ENCODE results near the gene AGBL2.

The AGBL2 gene

GRCh38 chr11:47628026-47628425 lies 87.1 kb downstream of the AGBL2 start:
- DNase-seq (ENCODE audit: low read depth), result no peak

- DNase-seq (ENCODE audit: low read depth), result no peak
Measured at GRCh38 chr11:47626234-47626633, 88.9 kb downstream of the AGBL2 start.

GRCh38 chr11:47620836-47621378 lies 94.3 kb downstream of the AGBL2 start:
- no peak for DNase-seq (ENCODE audit: low read depth)

- DNase-seq (ENCODE audit: low read depth), result no peak
Measured at GRCh38 chr11:47617417-47617809, 97.8 kb downstream of the AGBL2 start.

GRCh38 chr11:47616726-47617416 lies 98.3 kb downstream of the AGBL2 start:
- no peak for DNase-seq (ENCODE audit: low read depth)

- no peak for DNase-seq (ENCODE audit: low read depth)
Measured at GRCh38 chr11:47615249-47615648, 99.9 kb downstream of the AGBL2 start.

- DNase-seq (ENCODE audit: low read depth), result no peak
Measured at GRCh38 chr11:47611348-47611794, 103.8 kb downstream of the AGBL2 start.

GRCh38 chr11:47609675-47610074 lies 105.5 kb downstream of the AGBL2 start:
- no peak for DNase-seq (ENCODE audit: low read depth)

Measured in activated gamma-delta T cell treated with anti-CD3 and anti-CD28 coated beads, Interleukin-2, amount 50 U/mL, for 16 hours (primary cell).